HG03108 (cell line): Measurements from ENCODE around the gene LNX1.

ENCODE experiments used
- ATAC-seq: cut with Tn5 transposase; IDR thresholded peaks from one replicate; pipeline ENCODE4 v1.9.1; 2021; ENCODE audit warnings: moderate library complexity; ENCODE audit not compliant: unreplicated experiment

Gene LNX1

DNA sequence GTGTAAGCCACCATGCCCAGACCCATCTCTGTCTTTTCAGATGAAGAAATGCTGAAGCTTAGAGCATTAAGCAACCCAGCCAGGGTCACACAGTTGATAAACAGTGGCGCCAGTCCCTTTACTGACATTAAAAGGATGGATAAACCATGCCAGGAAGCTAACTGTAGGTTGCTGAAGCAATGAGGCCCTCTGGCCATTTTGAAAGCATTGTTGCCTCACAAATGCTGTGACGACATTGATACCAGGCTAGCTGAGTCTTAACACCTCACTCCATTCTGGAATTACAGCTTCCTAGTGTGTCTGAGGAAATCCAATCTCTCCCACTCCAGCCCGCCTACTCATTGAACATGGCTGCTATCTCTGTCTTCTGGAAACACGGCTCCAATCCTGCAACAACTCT is 89.7 kb downstream of the LNX1 start:
- no peak for ATAC-seq

DNA sequence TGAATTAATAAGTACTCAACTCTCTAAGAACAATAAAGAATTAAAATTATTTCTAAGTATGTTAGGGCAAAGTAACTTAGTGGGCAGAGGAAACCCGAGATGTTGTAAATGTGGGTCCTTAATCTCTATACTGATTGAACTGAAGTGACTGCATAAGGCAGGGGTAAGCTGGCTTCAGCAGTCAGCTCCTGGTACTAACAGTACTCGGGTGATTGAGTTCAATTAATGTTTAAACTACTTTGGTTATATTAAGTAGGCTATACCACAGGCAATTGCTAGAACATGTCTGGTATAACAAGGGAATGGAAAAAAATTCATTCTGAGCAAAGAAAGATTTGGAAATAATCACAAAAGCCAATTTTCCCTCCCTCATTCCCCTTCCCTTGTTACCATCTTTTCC is 90.7 kb downstream of the LNX1 start:
- no peak for ATAC-seq

DNA sequence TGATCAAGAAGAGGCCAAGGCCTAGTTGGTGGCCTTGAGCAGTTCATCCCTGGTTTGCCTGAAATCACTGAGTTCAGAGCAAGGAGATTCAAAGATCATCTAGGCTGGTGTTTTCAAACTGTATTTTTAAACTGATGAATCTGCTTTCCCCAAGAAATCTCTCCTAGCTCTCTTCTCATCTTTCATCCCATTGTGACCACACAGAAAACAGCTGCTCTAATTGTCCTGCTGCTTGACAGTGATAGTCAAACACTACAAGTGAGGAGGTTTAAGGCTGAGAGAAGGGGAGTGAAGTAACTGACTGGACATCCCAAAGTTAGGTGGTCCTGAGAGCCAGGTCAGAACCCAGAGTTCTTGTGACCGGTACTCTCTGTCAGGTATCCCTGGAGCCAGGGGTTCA is 91.5 kb downstream of the LNX1 start:
- ATAC-seq: no peak

DNA sequence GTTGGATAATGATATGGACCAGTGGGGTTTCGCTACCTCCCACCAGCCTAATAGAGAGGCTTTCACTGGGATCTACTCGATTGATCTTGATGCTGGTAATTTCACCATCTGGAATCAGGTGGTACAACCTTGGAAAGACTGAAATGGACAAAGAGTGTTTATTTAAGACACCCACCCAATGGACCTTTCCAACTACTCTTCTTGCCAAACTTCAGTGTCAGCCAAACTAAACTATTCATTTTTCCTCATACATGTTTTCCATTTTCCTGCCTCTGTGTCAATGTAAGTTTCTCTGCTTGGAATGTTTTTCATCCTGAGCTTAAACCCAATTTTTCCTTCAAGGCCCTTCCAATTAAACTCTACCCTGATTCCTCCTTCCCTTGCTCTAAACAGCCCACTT is 92.6 kb downstream of the LNX1 start:
- ATAC-seq: no peak

DNA sequence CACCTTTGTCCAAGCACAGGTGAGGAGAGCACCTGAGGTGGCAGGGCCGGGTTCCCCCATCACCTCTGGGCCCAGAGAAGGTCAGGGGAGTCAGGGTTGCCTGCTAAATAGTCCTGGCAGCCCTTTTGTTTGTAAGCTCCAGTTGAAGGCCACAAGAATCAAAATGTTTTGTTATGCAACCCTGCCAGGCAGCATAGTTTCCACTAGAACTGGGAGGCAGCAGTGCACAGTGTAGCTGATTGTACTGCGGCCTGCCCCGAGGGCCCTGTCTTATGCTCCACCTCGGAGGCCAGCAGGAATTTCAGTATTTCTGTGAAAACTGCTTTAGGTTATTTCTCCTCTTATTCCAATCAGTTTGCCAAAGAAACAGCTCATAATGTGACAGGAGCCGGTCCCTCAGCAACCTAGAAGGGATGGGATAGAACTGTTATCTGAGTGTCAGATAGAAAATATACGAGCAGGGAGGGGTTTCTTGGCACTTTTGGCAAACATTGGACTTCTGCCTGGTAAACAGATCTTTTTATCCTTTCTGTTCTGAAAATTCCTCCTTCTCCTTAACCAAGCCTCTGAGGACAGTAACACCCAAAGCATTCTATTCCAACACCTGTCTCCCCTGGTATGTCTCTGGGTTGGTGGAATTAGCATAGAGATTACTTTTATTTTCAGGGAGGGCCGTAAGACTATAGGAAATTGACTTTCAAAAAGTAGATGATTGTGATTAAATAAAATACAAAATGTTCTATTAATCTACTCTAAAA is 93.6 kb downstream of the LNX1 start:
- no peak for ATAC-seq

DNA sequence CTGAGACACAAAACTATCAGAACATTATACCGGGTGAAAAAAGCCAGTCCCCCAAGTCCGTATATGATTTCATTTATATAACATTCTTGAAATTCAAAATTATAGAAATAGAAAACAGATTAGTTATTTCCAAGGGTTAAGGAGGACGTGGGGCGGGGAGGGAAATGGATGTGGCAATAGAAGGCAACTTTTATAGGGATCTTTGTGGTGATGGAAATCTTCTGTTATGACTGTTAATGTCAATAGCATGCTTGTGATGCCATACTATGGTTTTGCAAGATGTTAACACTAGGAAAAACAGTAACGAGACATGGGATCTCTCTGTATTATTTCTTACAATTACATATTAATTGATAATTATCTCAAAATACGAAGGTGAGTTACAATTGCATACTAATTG is 96.4 kb downstream of the LNX1 start:
- ATAC-seq: no peak

DNA sequence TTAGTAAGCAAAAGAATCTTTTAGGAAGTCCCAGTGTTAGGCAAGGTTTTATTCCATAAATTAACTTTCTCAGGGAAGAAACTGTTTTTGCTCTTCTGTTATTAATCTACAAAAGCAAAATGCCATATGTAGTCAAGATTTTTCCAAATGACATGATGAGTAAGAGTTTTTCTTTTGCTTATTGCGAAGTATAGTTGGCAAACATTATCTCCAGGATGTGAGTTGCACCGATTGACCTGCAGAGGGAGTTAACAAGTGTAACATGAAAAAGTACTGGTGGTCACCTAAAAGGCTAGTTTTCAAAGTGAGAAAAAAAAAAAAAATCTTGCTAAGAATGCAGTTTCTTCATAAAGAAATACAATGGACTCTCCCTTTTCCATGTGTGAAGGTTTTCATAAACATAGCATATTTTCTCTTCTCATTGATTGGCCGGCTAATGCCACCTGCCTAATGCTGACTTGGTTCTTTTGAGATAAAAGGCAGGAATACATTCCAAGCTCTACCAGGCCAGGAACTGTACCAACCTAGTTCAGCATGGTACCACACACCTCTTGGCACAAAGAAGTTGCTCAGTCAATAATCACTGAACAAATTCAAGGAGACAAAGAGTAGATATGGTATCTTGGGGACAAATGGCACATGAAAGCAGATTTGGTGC is 100.2 kb downstream of the LNX1 start:
- no peak for ATAC-seq

DNA sequence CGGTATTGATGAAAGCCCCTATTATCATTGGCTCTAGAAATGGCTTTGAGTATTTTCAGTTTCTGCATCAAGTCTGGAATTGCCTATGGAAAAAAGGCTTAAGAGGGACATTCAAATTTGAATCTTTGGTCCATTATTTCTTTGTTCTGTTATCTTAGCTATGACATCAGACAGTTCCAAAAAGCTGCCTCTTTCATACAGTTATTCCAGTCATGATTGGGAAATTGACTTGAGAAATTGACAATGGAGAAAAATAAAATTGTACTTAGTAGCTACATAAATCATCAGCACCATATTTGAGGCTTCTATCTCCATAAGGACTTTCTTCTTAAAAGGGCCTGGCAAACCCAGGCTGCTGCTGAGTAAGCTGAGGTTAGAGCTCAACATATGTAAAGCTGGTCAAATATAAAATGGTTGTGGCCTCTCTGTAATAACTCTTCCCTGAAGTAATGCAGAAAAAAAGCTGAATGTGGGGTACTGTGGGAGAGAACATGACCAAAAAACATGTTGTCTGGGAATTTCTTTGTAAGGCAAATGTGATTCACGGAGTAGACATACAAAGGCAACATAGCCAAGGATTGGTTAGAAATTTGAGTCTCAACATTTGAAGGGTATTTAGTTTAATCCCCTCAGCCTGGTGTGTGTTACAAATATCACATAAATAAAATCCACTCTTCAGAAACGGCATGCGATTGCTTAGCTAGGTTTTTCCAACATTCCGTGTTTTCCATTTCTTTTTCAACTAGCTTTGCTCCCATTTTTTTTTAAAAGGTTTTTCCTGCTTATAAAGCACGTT is 100.9 kb downstream of the LNX1 start:
- ATAC-seq: no peak

DNA sequence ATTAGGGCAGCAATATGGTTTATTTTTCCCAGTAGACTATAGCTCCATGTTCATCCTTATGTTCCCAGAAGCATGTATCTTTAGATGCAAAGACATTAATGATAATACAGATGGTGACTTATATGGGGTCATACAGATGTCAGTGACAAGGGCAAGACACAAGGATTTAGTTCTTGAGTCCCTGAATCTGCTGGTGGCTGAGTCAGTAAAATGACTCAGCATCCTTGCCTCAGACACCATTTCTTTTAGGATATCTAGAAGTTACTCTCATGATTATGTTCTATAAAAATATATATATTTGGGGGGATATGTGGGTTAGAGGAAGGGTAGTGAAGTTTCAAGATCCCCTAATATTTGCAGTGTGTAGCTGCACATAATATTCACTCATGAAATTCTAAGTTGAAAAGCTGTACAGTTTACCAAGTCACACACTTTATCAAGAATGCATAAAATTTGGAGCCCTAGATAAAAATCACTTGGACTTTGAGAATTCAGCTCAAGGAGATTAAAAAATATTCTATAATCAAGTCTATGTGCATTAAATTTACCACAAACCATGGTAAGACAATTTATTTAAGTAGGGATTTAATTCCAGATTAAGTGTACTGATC is 101.9 kb downstream of the LNX1 start:
- ATAC-seq: no peak

DNA sequence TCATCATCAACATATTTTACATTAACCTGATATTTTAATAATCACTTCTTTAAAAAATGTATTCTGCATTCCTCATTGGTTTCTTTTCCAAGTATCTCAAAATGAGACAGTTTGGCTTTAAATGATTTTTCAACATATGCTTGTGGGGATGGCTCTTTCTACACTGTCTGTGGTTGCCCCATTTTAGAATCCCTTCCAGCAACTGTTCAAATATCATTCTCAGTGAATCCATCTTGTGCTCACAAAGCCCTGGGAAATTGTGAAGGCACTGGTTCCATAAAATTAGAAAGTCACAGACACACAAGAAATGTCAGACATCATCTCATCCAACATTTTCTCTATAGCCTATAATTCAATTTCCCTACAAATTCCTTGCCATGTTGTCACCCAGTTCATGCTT is 103.5 kb downstream of the LNX1 start:
- ATAC-seq: no peak

DNA sequence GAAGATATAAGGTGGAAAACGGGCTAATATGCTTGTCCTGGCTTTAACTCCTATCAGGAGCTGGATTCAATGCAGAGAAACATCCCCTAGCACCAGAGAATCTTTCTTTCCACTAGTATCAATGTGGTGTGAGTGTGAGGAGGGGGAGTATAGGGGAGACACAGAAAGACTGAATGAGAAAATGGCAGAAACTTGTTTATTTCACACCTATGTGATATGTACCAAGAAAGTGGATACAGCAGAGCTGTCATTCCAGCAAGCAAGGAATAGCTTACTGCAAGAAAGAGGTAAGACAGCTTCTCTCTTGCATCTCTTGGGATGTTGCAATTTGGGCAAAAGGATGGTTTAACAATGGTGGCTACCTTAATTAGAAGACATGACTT is 105.6 kb downstream of the LNX1 start:
- no peak for ATAC-seq

DNA sequence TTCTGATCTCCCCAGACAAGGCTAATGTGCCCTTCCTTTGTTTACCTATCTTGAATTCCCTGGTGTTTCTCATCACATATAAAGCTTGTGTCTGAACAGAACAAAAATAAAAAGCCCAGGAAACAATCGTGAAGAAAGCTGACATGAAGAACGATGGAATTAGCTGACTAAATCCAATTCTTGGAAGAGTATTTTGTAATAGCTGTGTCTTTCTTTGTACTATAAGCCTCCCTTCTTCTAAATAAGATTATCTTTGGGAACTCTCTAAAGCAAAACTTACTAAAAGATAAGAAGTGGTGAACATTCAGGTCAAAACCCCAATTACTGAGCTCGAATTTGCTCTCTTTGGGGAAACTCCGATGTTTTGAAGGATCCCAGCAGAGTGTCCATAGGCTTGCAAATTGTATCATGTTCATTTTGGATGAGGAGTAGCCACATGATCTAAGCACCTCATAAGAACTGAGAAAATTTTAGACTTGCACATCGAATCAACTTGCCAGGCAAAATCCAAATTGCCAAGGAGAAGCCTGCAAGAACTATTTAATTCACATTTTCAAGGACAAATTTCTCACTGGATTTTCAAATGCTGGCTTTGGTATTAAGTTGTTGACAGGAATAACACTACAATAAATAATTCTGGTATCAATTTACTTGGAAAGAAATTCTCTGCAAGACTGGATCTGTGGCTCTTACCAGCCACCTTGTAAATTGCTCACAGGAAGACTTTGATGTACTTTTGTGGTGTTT is 106.2 kb downstream of the LNX1 start:
- ATAC-seq: no peak

DNA sequence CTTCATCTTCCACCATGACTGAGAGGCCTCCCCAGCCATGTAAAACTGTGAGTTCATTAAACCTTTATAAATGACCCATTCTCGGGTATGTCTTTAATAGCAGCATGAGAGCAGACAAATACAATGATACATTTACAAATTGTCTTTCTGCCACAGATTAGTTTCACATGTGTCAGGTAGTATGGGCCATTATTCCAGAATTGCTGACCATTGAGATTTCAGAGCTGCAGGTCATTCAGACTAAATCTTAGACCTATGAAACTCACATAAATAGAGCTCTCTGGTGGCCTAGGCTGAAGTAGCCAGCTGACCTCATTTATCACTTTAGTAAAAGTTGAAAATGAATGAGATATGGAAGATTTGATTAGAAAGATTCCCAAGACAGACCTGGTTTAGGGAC is 108.0 kb downstream of the LNX1 start:
- ATAC-seq: no peak

DNA sequence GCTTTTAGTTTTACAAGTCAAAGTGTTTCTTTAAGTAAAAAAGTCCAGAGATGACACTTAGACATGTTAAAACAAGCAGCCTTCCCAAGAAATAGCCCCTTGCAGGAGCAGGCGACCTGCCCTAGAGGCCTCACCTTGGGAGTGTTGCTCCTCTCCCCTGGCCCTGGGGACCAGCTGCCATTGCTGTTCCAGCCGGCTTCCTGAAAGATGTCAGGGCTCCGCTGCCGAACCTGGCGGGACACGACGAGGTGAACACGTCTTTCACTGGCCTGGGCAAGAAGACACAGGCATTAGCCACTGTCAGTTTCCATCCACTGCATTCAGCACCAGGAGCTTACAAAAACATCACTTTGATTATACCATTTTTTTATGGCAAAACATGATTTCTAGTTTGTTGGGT is 109.7 kb downstream of the LNX1 start:
- no peak for ATAC-seq

DNA sequence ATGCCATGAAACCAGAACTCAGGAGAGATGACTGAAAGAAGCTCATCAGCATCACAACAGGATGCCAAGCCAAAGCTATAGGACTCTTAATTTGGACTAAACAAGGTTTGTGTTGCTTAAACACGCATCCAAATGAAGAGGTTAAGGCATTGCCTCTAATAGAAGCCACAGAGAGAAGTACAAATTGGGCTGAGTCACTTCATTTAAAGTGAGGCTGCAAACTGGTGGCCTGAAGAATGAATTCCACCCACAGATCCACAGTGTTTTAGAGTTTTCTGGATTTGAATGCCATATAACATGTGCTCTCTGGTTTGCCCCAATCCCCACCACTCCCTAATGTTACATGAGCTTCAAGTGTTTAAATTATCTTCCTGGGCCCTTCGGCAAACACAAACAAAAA is 110.4 kb downstream of the LNX1 start:
- ATAC-seq: no peak

DNA sequence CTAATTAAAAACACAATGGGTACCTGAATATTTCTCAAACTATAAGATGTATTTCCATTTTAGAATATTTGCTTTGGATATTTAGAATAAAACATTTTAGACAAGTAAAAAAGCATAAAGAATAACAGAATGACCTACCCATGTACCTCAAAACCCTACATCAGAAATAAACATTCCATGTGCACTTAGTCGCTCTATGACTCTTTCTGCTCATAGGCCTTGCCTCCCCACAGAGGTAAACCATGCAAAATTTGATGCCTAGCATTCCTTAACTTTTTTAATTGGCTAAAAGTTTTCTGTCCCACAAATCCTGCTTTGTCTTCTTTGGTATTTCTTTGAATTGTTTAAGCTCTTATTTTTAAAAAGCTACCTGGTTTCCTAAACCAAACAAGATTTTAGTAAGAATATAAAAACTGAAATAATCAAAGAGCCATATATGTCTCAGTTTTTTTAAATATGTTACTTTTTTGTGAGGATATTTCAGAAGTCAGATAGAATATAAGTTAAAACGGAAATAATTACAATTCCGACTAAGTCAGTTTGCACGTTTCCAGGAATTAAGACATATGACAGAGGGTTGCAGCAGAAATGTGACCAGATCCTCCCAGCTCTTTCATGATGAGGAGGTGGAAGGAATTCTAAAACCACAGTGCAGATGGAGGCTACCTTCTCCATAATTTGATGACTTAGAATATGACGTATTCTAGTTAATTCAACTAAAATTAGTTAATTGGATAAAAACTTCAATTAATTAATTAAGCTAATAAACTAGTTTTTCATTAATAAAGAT is 111.4 kb downstream of the LNX1 start:
- ATAC-seq: no peak

DNA sequence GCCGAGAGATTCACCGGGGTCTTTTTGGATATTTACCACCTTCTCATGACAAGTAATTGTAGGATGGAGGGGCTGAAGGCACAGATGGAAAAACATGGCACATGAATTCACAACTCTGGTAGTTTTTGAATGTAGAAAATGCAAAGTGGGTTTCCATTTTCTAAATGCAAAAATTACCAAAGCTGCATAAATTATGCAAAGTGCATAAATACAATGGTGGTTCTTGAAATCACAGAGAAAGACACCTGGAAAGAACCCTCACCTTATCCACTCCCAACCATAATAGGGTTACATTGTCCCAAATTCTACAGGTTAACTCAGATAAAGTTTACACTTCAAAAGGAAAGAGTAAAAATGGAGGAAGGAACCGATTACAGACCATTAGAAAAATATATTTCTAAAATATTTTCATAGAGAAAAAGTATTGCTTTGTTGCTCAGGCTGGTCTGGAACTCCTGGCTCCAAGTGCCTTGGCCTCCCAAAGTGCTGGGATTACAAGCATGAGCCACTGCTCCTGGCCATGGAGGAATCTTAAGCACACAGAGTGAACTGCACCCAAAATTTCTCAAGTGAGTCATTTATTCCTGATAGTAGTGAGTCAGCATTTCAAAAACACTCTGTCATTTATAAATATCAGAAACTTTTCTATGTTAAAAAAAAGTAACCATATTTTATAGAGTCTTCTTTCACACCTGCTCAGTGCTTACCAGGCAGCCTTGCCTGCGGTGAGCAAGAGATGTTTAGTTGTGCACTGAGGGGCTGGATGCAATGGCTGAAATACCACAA is 112.4 kb downstream of the LNX1 start:
- no peak for ATAC-seq

DNA sequence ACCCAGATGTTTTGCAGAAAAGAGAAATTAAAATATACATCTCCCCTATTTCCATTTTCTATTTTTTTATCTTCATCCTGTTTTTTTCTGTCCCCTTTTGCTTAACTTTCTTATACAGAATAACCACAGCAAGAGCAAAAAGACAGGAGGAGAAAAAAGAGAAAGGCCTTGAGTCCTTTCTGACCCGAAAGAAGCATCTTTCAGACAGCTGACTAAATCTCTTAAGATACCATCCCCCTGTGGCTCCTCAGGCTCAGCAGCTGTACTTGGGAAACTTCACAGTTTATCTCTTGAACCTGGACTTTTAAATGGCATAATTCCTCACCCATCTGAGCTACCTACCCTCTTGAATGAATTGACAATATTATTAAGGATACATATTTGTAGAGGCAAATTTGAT is 113.7 kb downstream of the LNX1 start:
- no peak for ATAC-seq

DNA sequence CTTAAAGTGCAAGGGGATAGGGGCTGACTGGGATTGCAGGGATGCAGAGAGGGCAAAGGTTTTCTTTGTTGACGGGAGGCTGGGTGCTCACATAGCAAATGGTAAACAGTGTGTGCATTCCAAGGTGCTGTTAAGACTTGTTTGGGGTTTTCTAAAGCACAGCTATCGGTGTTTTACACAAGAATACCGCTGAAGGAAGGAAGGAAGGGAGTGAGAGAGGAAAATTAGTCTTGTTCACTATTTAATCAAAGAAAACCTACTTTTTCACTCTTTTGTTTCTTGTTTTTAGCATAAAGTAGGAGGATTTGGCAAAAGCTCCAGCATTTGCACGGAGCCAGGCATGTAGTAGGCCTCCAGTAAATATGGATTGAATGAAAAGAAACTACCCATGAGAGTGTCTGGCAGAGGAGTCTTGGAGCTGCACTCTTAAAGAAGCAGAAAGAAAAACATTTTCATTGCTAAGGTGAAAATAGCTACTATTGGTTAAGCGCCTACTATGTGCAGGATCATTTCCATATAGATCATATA is 114.2 kb downstream of the LNX1 start:
- ATAC-seq: no peak
